ENCODE data around the gene HOMEZ.

DNA sequence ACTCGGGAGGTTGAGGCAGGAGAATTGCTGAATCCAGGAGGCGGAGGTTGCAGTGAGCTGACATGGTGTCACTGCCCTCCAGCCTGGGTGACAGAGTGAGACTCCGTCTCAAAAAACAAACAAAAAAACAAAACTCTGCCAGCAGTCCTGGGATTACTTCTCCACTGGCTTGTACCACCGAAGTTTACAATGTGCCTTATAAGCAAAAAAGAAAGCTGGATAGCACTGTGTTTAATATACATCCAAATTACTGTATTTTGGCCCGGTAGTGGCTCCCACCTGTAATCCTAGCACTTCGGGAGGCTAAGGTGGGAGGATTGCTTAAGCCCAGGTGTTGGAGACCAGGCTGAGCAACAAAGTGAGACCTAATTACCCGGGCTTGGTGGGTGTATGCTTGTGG lies 16.7 kb downstream of the HOMEZ start:
- TF ChIP-seq, protein P1, sequence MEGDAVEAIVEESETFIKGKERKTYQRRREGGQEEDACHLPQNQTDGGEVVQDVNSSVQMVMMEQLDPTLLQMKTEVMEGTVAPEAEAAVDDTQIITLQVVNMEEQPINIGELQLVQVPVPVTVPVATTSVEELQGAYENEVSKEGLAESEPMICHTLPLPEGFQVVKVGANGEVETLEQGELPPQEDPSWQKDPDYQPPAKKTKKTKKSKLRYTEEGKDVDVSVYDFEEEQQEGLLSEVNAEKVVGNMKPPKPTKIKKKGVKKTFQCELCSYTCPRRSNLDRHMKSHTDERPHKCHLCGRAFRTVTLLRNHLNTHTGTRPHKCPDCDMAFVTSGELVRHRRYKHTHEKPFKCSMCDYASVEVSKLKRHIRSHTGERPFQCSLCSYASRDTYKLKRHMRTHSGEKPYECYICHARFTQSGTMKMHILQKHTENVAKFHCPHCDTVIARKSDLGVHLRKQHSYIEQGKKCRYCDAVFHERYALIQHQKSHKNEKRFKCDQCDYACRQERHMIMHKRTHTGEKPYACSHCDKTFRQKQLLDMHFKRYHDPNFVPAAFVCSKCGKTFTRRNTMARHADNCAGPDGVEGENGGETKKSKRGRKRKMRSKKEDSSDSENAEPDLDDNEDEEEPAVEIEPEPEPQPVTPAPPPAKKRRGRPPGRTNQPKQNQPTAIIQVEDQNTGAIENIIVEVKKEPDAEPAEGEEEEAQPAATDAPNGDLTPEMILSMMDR (IDR thresholded peaks at IDR 0.05; ENCODE audit: control extremely low read depth in 1 of 3, insufficient read depth in 1 of 3, low read depth in 1 of 3, low read length in 3 of 3): no peak
- TF ChIP-seq EP300 (IDR thresholded peaks at IDR 0.05; ENCODE audit: borderline replicate concordance in 1 of 2, low read depth in 2 of 2, low read length in 2 of 2) (no peak), KDM1A (IDR thresholded peaks at IDR 0.05; ENCODE audit: borderline replicate concordance, low read length) (no peak), CHD2 (IDR thresholded peaks at IDR 0.05; ENCODE audit: low read length) (no peak), RAD21 (IDR thresholded peaks at IDR 0.05 in 1 of 2, conservative IDR thresholded peaks at IDR 0.05 in 1 of 2; ENCODE audit: low read depth in 2 of 2, low read length in 2 of 2) (no peak), ASH2L (IDR thresholded peaks at IDR 0.05; ENCODE audit: low read length) (no peak), CEBPB (IDR thresholded peaks at IDR 0.05; ENCODE audit: low read depth, low read length) (no peak), POLR2AphosphoS5 (IDR thresholded peaks at IDR 0.05; ENCODE audit: low read depth, low read length) (no peak), TEAD4 (IDR thresholded peaks at IDR 0.05; ENCODE audit: low read depth, low read length) (no peak), EZH2 (IDR thresholded peaks at IDR 0.05; ENCODE audit: low read depth, low read length, severe bottlenecking) (no peak)
- TF ChIP-seq, protein P2, sequence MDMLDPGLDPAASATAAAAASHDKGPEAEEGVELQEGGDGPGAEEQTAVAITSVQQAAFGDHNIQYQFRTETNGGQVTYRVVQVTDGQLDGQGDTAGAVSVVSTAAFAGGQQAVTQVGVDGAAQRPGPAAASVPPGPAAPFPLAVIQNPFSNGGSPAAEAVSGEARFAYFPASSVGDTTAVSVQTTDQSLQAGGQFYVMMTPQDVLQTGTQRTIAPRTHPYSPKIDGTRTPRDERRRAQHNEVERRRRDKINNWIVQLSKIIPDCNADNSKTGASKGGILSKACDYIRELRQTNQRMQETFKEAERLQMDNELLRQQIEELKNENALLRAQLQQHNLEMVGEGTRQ (IDR thresholded peaks at IDR 0.05; ENCODE audit: low read length): no peak
- TF ChIP-seq, protein P3, sequence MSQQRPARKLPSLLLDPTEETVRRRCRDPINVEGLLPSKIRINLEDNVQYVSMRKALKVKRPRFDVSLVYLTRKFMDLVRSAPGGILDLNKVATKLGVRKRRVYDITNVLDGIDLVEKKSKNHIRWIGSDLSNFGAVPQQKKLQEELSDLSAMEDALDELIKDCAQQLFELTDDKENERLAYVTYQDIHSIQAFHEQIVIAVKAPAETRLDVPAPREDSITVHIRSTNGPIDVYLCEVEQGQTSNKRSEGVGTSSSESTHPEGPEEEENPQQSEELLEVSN (IDR thresholded peaks at IDR 0.05): no peak

All from H1 (cell line).